Activated CD4-positive, alpha-beta T cell treated with anti-CD3 and anti-CD28 coated beads, Interleukin-2, amount 50 U/mL, for 1 hour (primary cell): Measurements from ENCODE around the gene CD302.
"Not testable (repeated sequence)": the region's sequence is repeated elsewhere in the genome, so short reads cannot be mapped to it uniquely, and the experiment has no call there.

Source experiments
- DNase-seq: peaks from one replicate; pipeline ENCODE4 v3.0.0-alpha.2; 2020

The CD302 gene

DNA sequence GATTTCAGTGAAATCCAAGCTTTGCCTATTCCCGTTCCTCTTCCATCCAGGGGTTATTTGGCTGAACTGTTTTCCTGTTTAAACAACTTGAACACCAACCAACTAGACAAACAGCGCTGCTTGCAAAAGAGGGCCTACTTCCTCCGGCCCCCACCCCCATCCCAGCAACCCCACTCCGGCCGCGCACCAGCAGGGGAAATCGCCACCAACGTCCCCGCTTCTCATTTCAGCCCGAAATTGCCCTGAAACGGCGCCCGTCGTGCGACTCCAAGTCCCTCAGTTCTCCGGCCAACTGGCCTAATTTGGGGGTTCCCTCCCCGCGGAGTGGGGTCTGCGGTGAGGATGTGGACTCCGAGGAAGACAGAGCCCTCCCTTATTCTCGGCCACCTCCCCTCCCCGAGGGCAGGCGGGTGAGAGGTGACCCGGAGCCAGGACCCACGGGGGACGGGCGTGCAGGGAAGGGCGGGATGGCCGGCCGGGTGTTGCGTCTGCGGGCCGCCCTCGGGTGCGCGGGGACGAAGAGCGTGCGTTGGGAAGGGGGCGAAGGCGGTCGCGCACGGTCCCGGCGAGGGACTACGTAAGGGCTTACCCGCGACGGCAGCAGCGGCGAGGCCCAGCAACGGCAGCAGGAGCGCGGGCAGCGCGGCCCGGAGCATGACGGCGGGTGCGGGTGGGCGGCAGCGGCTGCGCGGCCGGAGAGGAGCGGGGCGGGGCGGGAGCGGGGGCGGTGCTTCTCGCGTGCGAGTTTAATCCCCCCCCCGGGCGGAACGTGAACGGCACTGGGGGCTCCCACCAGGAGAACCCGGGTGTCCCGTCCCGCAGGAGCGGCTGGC is at the start of gene CD302:
CD302 (minus strand) TSS at position 666 of the 833 bp plus-strand sequence; CDS start at position 656, 10 bp downstream.
- peak; percentile 4 for DNase-seq

DNA sequence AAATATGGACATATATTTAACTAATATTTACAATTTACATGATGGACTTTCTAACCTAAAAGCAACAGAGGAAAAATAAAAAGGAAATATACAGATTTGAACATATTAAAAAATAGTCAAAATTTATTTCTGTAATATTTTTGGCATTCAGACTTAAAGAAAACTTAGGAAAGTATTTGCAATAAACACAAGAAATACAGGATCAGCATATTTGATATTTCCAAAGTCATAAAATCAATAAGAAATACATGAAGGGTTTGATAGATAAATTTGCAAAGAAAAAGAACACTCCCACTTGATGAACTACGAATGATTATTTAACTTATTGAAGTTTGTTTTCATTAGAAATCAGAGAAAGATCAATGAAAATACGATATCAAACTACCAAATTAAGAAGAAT is 48.6 kb upstream of the CD302 start:
- DNase-seq, result no peak

- DNase-seq, result no peak
Measured at GRCh38 chr2:159840616-159841015, 42.6 kb upstream of the CD302 start.

DNA sequence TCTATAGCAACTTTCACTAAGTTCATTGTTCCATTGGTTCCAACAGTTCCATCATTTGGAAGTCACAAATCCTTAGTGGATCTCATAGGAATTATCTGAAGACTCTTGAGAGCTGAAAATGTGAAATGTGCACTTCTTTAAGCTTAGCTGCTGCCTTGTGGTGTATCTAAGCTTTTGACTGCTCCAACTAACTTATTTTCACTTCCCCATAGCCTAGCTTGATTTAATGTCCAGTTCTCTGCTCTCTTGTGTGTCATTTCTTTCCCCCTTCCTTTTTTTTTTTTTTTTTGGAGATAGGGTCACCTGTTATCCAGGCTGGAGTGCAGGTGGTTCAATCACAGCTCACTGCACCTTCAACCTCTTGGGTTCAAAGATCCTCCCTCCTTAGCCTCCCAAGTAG is 34.9 kb upstream of the CD302 start:
- DNase-seq, result no peak

DNA sequence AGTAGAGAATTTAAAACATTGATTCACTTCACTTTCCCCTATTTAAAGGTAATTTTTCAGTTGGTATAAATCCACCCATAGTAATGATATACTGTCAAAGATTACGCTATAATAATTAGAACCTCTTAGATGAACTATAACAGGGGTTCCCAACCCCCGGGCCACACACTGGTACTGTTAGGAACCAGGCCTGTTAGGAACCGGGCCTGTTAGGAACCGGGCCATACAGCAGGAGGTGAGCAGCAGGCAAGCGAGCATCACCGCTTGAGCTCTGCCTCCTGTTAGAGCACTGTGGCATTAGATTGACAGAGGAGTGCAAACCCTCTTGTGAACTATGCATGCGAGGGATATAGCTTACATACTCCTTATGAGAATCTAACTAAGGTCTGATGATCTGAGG is 34.0 kb upstream of the CD302 start:
- DNase-seq, result no peak

DNA sequence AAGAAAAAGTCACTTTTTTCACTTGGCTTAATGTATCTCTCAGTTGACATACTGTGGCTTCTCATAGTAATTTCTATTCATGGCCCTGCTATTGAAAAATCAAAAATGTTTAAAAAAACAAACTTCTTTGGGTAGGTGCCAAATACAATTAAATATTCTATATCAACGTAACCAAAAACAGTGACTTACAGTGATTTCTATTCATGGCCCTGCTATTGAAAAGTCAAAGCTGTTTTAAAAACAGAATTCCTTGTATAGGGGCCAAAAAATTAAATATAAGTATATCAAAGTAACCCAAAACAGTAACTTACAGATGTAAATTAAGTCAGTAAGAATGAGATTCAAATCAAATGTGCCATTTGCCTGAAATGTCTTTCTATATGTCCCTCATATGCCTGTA is 31.4 kb upstream of the CD302 start:
- DNase-seq, result no peak

GRCh38 chr2:159828738-159829137 is 30.7 kb upstream of the CD302 start:
- DNase-seq, result no peak

DNA sequence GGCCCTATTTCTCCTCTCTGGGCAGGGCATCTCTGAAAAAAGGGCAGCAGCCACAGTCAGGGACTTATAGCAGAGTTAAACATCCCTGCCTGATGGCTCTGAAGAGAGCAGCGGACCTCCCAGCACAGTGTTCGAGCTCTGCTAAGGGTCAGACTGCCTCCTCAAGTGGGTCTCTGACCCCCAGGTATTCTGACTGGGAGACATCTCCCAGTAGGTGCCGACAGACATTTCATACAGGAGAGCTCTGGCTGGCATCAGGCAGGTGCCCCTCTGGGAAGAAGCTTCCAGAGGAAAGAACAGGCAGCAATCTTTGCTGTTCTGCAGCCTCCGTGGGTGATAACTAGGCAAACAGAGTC is 24.4 kb upstream of the CD302 start:
- DNase-seq, result not testable (repeated sequence)

- DNase-seq, result not testable (repeated sequence)
Measured at GRCh38 chr2:159821775-159822477, 23.9 kb upstream of the CD302 start.

DNA sequence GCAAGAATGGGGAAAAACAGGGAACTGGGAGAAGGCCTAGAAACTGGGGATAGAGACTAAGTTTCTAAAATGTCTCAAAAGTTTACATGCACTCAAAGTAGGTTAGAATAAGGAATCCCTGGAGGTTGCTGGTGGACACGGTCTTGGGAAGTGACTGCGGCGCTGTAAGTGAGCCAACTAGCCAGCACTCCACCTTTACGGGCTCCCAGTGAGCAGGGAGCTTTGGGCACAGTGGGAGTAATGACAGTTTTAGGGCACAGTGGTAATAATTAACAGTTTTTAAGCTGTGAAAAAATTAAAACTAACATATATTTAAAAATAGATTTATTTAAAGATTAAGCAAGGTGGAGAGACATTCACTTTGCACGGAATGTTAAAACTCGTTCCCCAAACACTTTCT is 20.9 kb upstream of the CD302 start:
- DNase-seq, result no peak

- DNase-seq, result no peak
Measured at GRCh38 chr2:159817283-159817682, 19.3 kb upstream of the CD302 start.

- no peak for DNase-seq
Measured at GRCh38 chr2:159811232-159811631, 13.2 kb upstream of the CD302 start.

DNA sequence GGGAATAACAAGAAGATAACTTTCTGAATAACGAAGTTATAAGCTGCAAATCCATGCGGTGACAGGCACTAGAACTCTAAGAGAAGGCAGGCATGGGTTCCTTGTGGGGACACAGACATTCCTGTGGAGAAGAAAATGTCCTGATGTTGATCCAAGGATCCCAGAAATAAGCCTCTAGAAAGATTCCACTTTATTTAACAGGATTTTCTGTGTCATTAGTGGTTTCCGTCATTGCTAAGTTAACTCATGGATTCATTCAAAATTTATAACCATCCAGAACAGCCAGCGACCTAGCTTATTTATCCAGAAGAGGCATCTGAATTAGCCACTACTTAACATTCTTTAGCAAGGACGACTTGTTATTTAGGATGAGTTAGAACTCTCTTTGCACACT is 10.0 kb upstream of the CD302 start:
- no peak for DNase-seq

- no peak for DNase-seq
Measured at GRCh38 chr2:159807183-159808031, 9.4 kb upstream of the CD302 start.

DNA sequence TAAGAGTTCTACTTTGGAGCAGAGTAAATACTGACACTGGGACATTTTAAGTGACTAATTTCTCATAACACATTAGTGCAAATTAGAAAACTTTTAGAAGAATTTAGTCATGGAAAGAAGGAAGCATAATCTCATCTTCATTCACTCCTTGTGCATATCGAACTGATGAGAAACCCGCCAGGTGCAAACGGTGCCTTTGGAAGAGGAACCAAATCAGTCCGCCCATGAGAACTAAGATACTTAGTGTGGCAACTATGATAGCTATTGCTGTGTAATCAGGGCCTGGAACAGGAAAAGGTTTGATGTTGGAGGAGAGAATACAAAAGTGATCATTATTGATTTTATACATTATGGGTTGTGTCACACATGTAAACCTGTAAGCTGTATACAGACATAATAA is 6.9 kb upstream of the CD302 start:
- DNase-seq, result no peak

- DNase-seq, result no peak
Measured at GRCh38 chr2:159803235-159803962, 5.4 kb upstream of the CD302 start.

DNA sequence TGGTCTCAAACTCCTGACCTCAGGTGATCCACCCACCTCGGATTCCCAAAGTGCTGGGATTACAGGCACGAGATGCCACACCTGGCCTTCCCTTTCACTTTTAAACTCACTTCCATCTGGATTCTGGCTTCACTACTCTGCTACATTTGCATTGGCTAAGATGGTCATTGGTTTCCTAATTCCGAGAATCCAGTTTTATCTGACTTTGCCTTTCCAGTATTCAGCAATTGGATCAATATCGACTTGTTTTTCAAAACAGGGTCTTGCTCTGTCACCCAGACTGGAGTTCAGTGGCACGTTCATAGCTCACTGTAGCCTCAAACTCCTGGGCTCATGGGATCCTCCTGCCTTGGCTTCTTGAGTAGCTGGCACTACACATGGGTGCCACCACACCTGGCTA is 4.7 kb upstream of the CD302 start:
- no peak for DNase-seq

DNA sequence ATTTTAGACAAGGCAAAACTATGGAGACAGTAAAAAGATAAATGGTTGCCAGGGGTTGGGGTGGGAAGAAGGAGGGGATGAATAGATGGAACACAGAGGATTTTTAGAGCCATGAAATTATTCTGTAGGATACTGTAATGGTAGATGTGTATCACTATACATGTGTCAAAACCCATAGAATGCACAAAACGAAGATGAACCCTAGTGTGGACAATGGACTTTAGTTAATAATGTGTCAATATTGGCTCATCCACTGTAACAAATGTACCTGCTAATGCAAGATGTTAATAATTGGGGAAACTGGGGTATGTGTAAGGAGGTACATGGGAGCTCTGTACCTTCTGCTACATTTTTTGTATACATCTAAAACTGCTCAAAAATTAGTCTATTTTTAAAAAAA is 1.8 kb upstream of the CD302 start:
- DNase-seq, result no peak

DNA sequence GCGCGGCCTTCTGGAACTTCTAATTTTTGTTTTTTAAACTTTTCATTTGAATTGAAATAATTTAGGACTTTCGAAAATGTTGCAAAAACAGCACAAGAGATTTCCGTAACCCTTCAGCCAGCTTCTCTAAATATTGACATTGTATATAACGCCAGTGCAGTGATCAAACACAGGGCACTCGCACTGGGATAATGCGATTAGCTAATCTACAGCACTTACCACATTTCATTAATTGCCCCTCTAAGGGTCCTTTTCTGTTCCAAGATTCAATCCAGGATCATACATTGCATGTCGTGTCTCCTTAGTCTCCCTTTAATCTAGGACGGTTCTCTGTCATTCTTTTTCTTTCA is 343 bp upstream of the CD302 start:
- DNase-seq, result no peak

GRCh38 chr2:159797225-159797542 is 824 bp downstream of the CD302 start:
- no peak for DNase-seq

GRCh38 chr2:159795841-159796690 is 1.9 kb downstream of the CD302 start:
- no peak for DNase-seq

- no peak for DNase-seq
Measured at GRCh38 chr2:159793326-159793725, 4.7 kb downstream of the CD302 start.
